HG03097 (cell line): Measurements from ENCODE around the gene CNTNAP5.

Experiments used
- ATAC-seq: cut with Tn5 transposase; IDR thresholded peaks from one replicate; pipeline ENCODE4 v1.9.1; 2021; ENCODE audit not compliant: unreplicated experiment, low FRiP score

The CNTNAP5 gene

DNA sequence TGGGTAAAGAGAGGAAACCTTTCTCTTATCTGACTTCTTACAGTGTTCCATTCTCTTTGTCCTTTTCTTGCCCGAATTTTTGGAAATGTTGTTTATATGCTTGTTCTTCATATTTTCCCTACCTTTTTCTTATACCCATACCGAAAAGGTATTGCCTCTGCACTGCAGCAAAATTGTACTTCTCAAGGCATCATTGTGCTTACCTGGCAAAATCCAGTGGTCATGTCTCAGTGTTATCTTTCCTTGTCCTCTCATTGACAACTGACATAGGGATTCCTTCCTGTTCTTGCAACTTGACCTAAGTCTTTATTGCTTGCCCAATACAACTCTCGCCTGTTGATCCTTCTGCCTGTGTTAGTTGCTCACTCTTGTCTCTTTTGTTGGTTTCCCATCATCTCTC lies 842.2 kb downstream of the CNTNAP5 start:
- ATAC-seq: no peak

DNA sequence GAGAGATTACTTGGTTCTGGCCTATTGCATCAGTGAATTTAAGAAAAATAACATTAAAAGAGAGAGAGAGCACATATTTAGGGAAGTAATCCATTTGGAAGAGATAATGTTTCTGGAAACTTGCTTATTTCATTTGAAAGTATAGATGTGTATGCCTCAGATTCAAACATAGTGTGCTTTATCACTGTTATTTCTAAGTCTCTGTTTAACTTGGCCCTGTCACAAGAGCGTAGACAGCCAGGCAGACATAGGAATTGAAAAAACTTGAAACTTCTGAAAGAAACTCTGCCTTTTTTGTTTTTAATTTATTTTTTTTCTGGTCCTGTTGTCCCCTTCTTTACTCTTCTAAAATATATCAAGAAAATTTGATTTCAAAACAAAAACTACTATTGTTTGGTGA lies 849.1 kb downstream of the CNTNAP5 start:
- ATAC-seq: no peak

- no peak for ATAC-seq
Measured at GRCh38 chr2:124874676-124875075, 849.6 kb downstream of the CNTNAP5 start.

GRCh38 chr2:124875627-124876244 lies 850.6 kb downstream of the CNTNAP5 start:
- no peak for ATAC-seq

DNA sequence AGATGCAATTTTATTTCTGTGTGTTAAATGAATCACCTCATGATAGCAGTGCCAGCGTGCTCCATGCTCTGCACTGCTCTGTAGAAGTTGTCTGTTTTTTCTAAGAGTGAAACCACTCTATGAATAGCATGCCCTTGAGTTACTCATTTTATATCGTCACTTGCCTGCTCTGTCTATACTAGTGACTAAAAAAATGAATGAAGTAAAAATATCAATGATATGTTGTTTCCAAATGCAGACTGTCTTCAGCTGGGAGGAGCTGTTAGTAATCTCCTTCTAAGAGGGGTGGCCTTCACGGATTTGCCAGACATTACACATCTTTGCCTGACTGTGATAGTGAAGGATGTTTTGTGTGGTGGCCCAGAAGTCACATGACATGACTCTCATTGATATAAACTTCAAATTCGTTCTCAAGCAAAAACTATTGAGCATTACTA lies 852.1 kb downstream of the CNTNAP5 start:
- no peak for ATAC-seq

DNA sequence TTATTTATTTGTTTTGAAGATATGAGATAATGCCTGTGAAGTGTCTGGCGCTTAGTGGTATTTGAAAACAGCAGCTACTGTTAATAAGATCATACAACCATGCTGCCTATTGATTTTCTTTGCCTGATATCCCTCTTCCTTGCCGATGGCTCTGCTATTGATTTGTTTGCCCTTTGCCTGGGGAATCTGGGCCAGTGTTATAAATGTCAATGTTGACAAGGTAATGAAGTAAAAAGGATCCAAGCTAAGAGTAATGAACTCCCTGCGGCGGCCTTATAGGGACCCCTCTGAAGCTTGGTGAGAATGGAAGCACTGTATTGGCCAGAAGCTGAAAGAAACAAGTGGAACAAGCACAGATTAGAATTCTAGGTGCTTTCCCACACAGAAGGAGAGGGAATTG lies 854.6 kb downstream of the CNTNAP5 start:
- no peak for ATAC-seq

DNA sequence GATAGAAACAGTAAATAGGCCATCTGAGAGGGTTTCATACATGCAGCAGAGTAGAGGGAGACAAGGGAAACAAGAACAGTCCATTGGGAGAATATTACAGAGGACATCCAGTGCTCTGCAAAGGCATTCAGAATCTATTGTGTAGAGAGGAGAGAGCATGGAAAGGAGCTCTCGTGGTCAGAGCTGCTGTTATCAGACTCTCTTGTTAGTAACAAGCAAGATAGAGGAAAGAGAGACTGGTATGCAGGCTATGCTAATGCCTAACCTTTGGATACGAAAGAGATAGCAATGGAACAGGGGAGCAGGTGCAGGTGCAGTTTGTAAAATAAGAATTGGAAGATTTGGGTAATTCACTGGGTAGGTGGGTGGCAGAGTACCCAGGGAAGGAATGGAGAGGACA lies 855.9 kb downstream of the CNTNAP5 start:
- ATAC-seq: no peak

DNA sequence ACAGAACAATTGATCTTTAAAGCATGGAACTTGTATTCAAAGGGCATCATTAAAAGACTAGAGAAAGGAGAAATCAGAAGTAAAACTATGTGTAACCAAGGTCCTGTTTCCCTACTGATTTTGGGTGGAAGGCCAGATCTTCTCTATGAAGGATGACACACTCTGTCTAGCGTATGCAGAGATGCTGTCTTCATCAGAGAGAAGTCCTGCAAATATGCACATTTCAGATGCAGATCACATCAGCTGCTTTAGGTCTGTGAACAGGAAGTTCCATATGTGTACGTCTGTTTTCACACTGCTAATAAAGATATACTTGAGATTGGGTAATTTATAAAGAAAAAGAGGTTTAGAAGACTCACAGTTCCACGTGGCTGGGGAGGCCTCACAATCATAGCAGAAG lies 857.3 kb downstream of the CNTNAP5 start:
- ATAC-seq: no peak

GRCh38 chr2:124883595-124883994 lies 858.5 kb downstream of the CNTNAP5 start:
- ATAC-seq: no peak

- no peak for ATAC-seq
Measured at GRCh38 chr2:124884315-124884714, 859.2 kb downstream of the CNTNAP5 start.

- no peak for ATAC-seq
Measured at GRCh38 chr2:124886216-124886615, 861.1 kb downstream of the CNTNAP5 start.

GRCh38 chr2:124887466-124887865 lies 862.4 kb downstream of the CNTNAP5 start:
- ATAC-seq: no peak

- ATAC-seq: no peak
Measured at GRCh38 chr2:124888431-124888830, 863.3 kb downstream of the CNTNAP5 start.

GRCh38 chr2:124894199-124894598 lies 869.1 kb downstream of the CNTNAP5 start:
- ATAC-seq: no peak

DNA sequence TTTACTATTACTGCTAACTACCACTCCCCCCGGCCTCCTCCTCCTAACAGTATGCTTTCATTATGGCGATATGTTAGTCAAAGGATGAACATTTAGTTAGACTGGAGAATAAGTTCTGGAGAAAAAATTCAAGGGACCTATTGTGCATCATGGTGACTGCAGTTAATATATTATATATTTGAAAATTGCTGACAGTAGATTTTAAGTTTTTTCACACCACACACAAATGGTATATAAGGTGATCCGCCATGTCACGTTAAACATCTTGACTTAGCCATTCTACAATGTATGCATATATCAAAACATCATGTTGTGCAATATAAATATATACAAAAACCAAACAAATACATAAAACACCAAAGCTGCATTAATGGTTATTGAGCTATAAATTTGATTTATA lies 873.7 kb downstream of the CNTNAP5 start:
- ATAC-seq: no peak

DNA sequence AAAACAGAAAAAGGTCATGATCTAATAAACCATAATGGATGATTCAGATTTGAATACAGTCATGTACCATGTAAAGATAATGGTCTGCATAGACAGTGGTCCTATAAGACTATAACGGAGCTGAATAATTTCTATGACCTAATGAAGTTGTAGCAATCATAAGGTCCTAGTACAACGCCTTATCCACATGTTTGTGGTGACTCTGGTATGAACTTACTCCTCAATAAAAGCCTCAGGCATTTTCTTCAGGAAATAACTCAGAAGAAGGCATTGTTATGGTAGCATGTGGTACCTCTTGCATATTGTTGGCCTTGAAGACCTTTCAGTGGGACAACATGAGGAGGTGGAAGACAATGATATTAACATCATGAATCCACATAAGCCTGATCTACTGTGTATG lies 883.3 kb downstream of the CNTNAP5 start:
- no peak for ATAC-seq

DNA sequence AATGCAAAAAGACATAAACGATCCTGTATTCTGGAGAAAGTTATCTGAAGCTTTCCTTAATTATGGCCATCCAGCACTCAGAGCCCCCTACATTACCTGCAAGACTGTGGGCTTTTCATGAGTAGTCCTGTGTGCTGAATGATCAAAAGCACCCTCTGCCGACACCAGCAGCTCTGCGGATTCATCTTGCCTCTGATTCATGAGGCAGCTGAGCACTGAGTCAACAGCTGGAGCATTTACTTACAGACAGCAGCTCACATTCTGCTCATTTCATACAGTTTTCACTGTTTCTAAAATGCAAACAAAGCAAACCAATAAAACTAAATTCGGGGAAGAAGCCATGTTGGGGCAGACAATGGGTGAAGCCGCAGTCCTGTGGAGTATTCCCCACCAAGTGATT lies 886.5 kb downstream of the CNTNAP5 start:
- no peak for ATAC-seq

GRCh38 chr2:124913868-124914267 lies 888.8 kb downstream of the CNTNAP5 start:
- ATAC-seq: no peak

- no peak for ATAC-seq
Measured at GRCh38 chr2:124915567-124915966, 890.5 kb downstream of the CNTNAP5 start.

DNA sequence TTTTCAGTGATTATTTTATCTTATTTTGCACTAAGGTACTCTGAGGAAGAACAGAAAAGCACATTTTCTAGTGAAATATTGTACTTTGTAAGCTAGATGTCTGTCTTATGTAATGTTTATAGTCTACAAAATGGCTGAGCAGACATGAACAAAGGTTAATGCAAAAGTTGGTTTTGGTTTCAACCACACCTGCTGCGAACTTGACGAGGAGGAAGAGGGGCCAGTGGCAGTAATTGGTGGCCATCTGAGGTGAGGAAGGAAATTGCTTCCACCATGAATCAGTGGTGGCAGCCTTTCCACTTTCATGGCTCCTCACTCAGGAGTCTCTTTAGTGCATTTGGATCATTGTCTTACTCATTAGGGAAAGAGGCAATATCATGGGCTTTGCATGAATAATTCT lies 894.2 kb downstream of the CNTNAP5 start:
- no peak for ATAC-seq

- ATAC-seq: no peak
Measured at GRCh38 chr2:124920448-124920847, 895.4 kb downstream of the CNTNAP5 start.

DNA sequence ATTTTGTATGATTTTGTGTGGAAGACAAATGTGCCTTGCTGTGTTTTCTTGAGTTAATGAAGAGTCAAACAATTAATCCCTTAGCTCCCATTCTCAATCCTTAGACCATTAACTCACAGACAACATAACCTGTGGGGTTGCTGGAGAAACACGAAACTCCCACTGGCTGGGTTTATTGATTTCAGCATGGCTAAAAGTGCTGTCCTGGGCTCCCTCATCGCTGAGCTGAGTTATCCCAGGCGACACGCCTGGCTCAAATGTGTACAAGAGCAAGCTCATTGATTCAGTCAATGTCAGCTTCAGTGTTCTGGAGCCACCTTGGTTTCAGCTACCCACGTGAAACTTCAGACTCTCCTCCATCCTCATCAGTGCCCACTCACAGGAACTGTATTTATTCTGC lies 896.1 kb downstream of the CNTNAP5 start:
- ATAC-seq: no peak

DNA sequence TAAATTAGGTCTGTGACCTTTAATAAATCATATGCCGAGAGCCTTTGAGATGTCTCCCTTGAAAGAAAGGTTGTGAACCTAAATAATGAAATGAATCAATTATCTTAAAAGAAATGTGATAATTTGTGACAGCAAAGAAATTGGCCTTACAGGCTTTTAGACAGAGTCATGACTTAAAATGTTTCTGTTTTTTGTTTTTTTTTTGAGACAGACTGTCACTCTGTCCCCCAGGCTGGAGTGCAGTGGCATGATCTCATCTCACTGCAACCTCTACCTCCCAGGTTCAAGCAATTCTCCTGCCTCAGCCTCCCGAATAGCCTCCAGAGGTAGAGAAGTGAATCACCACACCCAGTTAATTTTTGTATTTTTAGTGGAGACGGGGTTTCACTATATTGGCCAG lies 898.0 kb downstream of the CNTNAP5 start:
- no peak for ATAC-seq
